SKM-1 (cell line): Measurements from ENCODE around the gene UBA5.

Experiments used
- DNase-seq: peaks from one replicate; lab custom pipeline; 2025; ENCODE audit not compliant: unreplicated experiment; lab: John Stamatoyannopoulos, UW

The UBA5 gene

DNA sequence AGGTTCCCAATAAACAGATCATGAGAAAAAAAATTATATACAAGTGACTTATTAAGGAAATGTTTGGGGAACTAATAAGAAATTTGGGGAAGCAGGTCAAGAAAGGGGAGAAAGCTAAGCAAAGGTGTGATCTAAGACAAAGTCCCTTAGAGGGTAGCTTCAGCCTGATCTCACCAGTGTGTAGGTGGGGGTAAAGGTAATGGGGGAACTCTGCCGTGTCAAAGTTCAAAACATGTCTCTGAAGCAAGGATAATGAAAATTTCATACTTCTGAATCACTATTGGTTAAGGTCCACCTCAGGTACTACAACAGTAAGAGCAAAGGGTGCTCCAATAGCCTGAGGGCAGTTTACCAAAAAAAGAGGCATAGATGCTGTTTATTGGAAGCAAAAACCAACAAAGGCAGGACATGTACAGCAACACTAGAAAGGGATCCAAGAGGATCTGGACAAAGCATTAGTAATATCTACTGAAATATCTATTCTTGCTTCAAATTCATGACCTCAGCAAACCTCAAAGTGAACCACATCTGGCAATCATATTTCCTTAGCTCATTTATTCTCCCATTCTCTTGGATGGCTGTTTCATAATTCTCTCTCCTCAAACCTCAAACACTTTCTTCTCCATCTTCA lies 7.4 kb upstream of the UBA5 start:
- DNase-seq = no peak

DNA sequence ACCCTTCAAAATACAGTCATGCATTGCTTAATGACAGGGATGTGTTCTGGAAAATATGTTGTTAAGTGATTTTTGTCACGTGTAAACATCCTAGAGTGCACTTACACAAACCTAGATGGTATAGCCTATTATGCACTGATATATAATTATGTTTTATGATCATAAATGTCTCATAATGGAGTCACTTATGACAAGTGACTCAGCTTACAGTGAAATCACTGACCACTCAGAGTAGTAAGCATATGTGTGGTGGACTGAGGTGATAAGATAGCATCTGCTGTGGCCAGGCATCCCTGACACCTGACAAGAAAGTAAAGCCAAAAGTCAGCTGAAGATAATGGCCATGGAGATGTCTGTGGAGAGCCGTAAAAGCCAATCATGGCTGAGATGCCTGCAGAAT lies 5.9 kb upstream of the UBA5 start:
- DNase-seq = no peak

DNA sequence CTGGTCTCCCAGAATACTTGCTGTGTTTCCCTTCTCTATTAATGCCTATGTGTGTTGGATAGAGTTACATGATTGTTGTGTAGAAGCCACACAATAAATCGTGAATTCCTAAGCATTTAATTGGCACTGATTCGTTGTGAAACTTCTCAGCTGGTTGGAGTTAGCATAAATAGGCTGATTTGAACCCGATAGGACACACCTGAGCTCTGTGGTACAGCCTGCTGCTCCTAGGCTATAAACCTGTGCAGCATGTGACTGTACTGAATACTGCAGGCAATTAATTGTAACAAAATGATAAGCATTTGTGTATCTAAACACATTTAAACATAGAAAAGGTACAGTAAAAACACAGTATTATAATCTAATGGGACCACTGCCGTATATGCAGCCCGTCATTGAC lies 5.4 kb upstream of the UBA5 start:
- DNase-seq = no peak

DNA sequence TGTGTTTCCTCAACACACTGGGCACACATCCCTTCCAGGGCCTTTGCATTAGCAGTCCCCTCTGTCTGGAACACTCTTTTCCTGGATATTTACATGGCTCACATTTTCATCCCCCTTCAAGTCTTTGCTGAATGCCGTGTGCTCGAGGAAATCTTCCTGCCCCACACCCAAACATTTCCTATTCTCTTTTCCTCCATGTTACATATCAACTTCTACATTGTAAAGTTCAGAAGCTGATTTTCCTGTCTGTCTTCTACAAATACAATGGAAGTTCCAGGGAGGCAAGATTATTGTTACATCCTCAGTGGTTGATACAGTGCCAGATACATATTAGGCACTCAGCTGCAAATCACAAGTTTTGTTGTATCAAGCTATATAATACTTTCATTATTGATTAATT lies 4.7 kb upstream of the UBA5 start:
- no peak for DNase-seq

DNA sequence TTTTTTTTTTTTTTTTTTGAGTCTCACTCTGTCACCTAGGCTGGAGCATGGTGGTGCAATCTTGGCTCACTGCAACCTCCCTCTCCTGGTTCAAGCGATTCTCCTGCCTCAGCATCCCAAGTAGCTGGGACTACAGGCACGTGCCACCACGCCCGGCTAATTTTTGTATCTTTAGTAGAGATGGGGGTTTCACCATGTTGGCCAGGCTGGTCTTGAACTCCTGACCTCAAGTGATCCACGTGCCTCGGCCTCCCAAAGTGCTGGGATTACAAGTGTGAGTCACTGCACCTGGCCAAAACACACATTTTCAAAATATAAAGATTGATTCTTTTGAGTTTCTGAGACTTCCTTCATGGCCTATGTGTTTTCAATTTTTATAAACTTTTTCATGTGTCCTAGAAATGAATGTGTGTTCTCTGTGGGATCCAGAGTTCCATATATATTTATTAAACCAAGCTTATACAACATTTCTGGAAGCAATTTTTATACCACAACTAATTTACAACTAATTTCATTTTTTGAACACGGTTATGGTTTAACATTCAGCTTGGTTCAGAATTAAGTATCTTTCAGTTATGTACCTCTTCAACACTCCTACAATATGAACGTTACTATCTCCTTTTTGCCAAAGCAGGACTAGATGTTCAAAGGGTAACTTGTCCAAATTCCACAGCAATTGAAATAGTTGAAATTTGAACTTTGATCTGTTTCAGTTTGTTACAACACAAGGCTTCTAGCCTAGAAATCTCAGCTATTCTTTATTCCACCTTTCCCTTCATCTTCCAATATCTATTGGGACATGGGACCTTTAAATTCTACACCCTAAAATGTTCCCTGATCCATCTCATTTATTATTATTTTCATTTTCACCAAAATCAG lies 2.0 kb upstream of the UBA5 start:
- no peak for DNase-seq

DNA sequence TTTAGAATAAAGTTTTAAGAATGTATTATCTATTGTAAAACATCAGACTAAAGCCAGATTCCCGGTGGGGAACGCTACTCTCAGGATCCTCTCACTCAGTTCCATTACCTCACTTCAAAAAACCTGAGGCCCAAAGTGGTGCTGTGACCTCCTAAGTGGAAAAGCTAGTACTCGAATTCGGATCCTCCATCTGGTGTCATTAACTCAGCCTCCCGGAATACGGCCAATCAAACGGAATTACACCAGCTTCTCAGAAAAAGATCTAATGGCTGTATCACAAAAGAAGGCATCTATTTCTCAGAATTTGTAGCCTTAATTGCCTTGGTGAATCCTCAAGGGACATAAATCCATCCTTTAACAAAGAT lies 1.1 kb upstream of the UBA5 start:
- DNase-seq = no peak

DNA sequence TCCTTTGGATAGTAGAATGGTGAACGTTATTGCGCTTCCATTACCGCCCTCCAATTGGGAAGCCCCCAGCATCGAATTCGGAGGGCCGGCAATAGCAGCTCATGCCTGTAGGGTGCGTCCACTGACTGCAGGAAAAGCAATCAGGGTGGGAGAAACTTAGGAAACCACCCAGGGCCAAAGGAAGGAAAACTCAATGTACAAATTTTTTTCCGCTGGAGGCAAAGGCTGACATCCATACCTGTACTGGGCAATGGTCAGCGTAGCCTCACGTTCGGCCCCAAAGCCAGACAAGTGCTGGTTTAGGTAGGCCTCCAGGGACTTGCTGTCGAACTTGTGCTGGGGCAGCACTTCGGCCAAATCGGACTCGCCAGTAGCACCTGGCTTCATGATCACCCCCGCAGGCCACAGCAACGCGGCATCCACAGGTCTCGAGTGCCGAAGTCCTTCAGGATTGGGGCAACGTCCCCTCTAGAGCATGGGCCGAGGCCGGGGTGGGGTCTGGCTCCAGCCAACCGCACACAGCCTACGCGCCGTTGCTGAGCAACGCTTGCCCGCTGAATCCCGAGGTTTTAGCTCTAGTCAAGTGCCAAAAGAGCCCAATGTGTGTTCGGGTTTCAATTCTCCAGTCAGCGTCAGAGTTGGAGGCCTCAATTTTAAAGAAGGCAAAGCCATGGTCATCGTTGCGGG lies 621 bp upstream of the UBA5 start, which contains the start of gene ACAD11:
ACAD11 (minus strand) TSS at position 445 of the 687 bp plus-strand sequence; CDS start at position 387, 58 bp downstream.
- no peak for DNase-seq

DNA sequence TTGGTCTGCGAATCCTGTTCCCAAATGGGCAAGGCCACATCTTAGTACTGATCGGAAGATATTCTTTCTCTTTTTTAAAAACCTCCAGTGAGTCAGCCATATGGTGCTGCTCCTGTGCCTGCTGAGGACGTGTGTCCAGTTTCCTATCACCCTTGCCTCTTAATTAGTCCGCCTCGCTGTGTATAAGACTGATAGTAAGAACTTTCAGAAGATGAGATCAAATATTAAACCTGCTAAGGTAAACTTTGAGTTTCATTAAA lies 612 bp downstream of the UBA5 start:
- no peak for DNase-seq

DNA sequence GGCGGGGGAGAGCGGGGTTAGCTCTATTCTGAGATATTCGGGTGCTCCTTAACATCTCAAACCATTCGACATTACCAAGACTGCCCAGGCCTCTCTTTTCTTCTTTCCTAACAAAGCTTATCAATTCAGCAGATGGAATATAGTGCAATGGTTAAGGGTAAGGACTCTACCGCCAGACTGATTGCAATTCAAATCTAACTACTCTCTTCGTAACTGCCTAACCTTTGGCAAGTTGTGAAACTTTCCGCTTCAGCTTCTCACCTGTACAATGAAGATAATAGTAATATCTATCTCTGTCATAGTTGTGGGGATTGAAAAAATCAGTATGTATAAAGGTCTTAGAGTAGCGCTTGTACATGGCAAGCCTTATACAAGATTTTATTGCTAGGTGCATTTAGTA lies 972 bp downstream of the UBA5 start:
- no peak for DNase-seq

DNA sequence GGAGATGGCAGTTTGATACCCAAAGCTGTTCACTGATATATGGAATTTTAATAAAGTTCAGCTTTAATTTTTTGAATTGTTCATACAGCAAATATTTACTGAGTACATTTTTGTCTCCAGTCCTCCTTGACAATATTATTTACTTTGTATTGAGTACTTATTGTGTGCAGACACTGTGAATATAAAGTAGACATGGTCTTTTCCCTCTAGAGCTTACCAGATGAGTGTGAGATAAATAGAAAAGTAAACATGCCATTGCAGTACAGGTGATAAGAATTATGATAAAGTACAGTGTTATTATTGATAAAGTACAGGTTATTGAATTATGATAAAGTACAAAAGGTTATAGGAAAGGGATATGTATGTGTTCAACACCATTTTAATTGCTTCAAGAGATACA lies 2.1 kb downstream of the UBA5 start:
- DNase-seq = no peak

DNA sequence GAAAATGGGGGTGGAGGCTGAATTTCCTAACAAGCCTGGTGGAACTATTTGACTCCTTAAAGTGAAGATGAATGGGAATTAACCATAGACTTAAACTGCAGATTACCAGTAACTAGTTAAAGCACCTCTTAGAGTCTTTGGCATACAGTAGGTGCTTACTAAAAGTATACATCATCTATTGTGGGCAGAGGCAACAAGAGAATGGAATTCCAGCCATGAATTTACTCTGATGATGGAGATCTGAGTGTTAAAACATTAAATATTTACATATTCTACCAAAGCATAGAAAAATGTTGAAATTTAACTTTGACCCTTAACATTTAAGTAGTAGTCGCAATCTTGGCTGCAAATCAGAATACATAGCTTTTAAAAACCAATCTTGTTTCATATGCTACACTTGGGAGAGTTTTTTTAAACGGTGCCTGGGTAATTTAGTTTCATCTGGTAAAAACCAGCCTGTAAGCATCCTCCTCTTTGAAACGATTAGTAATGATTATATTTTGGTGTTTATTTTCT lies 5.2 kb downstream of the UBA5 start:
- no peak for DNase-seq

DNA sequence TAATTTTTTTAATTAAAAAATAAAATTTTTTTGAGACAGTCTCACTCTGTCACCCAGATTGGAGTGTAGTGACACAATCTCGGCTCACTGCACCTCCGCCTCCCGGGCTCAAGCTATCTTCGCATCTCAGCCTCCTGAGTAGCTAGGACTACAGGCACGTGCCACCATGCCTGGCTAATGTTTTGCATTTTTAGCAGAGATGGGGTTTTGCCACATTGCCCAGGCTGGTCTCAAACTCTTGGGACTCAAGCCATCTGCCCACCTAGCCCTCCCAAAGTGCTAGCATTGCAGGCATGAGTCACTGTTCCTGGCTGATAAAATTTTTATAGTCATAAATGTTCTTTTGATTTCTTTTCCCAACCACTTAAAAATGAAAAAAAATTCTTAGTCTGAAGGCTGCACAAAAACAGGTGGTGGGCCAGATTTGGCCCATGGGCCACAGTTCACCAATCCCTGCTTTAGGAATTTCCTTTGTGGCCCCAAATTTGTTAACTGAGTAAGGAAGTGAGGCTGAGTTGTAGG lies 9.2 kb downstream of the UBA5 start:
- no peak for DNase-seq

DNA sequence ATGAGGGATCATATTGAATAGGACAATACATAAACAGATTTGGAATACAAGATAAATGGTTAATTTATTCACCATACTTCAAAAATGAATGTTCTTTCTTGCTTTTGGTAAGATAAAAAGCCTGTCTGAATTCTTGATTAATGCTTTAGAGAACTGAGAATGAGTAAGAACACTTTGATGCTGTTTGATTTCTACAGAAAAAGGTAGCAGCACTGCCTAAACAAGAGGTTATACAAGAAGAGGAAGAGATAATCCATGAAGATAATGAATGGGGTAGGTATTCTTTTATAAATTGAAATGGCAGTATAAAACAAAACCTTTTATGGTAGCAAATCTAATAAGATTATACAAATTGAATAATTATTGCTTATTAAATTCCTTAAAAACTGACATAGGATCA lies 15.3 kb downstream of the UBA5 start:
- no peak for DNase-seq

DNA sequence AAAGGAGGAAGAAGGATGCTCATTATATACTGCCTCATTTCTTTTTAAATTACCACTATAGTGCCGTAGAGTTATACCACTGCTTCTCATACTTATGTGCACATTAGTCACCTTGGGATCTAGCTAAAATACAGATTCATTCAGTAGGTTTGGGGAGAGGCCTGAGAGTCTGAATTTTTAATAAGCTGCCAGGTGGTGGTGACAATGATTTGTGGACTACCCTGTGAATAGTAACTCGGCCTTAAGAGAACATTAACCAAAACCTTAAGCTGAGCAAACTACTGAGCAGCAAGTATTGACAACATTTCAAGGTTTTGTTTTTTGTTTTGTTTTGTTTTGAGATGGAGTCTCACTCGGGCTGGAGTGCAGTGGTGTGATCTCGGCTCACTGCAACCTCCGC lies 19.8 kb downstream of the UBA5 start:
- DNase-seq = no peak

DNA sequence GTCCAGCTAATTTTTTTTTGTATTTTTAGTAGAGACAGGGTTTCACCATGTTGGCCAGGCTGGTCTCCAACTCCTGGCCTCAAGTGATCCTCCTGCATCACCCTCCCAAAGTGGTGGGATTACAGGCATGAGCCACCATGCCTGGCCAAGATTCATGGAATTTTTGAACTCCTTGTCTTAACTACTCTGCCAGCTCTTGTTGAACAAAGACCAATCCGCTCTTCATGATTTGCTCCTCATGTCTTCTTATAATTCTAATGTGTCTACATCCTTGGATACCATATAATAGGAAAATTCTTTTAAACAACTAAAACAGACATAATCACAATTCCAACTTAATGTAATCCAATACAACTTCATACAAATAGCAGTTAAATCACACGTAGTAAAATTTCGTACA lies 21.3 kb downstream of the UBA5 start:
- no peak for DNase-seq

DNA sequence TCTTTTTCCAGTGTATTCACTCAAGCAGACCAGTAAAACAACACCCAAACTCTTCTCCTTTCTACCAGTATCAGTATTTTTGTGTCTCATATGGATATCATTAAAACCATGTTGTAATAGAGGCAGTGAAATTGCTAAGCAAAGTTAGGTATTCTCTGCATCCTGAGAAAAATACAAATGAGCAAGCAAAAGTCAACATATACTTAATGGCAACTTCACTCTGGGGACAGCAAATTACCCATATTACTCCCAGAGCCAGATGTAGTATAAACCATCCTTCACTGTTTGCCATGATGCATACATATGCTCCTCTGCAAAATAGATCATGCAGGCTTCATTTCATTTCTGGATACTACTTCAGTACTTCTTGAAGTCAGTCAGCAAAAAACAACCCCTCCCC lies 22.1 kb downstream of the UBA5 start:
- no peak for DNase-seq

DNA sequence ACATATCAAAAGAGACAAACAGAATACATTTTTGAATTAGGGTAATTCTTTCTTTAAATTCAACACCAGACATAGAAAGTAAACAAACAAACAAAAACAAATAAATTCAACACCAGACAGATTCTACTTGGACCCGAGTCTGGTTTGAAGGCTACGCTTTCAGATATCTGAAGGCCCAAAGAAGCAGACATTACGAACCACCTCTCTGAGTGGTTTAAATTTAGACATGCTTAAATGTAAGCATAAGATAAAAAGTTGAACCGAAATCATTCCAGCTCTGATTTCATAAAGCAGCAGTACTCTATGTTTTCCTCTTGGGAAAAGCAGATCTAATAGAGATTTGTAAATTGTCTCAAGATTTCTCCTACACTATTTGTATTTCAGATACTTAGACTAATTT lies 29.9 kb downstream of the UBA5 start:
- no peak for DNase-seq

DNA sequence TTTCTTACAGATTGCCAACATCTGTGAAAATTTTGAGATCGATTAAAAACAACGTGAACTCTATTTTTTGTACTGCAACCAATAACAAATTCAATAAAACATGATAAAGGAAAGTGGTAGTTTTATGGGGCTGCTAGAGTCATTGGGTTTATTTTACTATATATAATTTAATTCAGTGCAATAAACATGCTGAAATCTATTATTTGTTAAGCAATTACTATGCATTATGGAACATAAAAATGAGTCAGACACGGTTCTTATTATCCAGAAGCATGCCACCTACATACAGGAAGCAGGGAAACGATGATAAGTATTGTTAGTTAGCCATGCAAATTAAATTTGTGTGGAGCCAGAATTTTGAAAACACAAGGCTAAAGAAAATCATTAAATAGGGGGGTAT lies 34.9 kb downstream of the UBA5 start:
- no peak for DNase-seq

DNA sequence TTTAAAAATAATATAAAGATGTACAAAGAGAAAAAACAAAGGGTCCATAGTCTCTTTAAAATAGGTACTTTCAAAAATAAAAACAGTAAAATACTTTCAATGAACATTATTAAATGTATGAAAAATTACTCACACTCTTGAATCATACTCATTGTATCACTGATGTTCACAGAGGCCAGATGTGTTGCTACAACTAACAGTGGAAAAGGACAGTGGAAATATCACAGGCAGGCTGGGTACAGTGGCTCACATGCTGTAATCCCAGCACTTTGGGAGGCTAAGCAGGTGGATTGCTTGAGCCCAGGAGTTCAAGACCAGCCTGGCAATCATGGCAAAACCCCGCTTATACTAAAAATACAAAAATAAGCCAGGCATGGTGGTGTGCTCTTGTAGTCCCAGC lies 35.3 kb downstream of the UBA5 start:
- DNase-seq = no peak

DNA sequence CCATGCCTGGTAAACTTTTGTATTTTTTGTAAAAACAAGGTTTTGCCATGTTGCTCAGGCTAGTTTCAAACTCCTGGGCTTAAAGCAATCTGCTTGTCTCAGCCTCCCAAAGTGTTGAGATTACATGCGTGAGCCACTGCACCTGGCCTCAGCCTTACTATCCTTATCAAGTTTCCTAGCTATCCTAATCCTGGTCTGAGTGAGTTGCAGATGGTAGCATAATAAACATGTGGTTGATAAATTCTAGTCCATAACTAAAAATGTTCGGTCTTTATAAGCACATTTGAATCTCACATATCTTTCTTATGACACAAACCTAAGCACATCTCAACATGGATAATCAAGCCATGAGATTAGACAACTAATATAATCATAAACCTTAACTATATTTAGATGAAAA lies 43.6 kb downstream of the UBA5 start:
- no peak for DNase-seq

DNA sequence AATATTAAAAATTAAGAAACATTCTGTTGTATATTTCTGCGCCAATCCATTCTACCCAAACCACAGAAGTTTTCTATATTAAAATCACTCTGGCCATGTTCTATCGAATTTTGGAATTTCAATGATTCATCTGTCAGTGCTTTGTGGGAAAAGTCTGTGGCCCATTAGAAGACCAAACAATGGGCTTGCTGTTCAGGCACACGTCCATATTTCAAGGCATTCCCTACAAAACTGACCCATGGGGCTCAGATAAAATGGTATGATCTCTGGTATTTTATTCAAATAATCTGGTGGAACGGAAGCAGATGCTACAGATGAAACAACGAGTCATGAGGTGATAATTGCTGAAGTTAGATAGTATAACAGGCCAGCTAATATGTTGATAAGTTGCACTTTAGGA lies 49.6 kb downstream of the UBA5 start:
- DNase-seq = no peak

DNA sequence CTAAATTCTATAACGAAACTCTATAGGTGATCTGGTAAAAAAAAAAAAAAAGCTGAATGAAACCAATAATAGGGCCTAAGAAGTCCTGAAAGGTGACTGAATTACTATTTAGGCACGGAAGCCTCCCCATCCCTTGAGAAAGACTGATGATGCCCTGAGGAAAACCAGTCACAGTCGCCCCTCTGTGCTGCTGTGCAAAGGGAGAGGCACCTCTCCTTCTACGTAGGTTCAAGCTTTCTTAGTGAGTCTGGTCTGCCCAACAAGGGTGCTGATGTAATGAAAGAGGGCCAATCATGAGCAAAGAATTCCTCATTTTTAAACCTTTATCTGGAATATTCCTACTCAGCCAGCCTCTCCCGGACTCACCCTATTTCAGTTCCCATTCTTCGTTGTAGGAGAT lies 50.2 kb downstream of the UBA5 start:
- DNase-seq = no peak
